ENCODE results near the gene TBCD.
"Not testable (repeated sequence)": the region's sequence is repeated elsewhere in the genome, so short reads cannot be mapped to it uniquely, and the experiment has no call there.

Gene TBCD

GRCh38 chr17:82942166-82943130 is 190.6 kb downstream of the TBCD start:
- no peak for DNase-seq

GRCh38 chr17:82943339-82943738 is 191.5 kb downstream of the TBCD start:
- no peak for DNase-seq

GRCh38 chr17:82943751-82944150 is 191.9 kb downstream of the TBCD start:
- no peak for DNase-seq

GRCh38 chr17:82944990-82945389 is 193.1 kb downstream of the TBCD start:
- DNase-seq: no peak

GRCh38 chr17:82946081-82946480 is 194.2 kb downstream of the TBCD start:
- no peak for DNase-seq

- DNase-seq: no peak
Observed at GRCh38 chr17:82947051-82947991, 195.5 kb downstream of the TBCD start.

- DNase-seq: no peak
Observed at GRCh38 chr17:82948081-82948511, 196.2 kb downstream of the TBCD start.

- DNase-seq: no peak
Observed at GRCh38 chr17:82948957-82949356, 197.1 kb downstream of the TBCD start.

- no peak for DNase-seq
Observed at GRCh38 chr17:82949361-82949760, 197.5 kb downstream of the TBCD start.

- DNase-seq: no peak
Observed at GRCh38 chr17:82949984-82950383, 198.1 kb downstream of the TBCD start.

- no peak for DNase-seq
Observed at GRCh38 chr17:82950525-82951102, 198.7 kb downstream of the TBCD start.

- DNase-seq: no peak
Observed at GRCh38 chr17:82952019-82952418, 200.2 kb downstream of the TBCD start.

GRCh38 chr17:82955106-82955505 is 203.2 kb downstream of the TBCD start:
- DNase-seq: not testable (repeated sequence)

- DNase-seq: not testable (repeated sequence)
Observed at GRCh38 chr17:82955627-82956026, 203.8 kb downstream of the TBCD start.

- no peak for DNase-seq
Observed at GRCh38 chr17:82956146-82956725, 204.4 kb downstream of the TBCD start.

- DNase-seq: no peak
Observed at GRCh38 chr17:82956726-82957468, 205.0 kb downstream of the TBCD start.

- no peak for DNase-seq
Observed at GRCh38 chr17:82957469-82957795, 205.6 kb downstream of the TBCD start.

GRCh38 chr17:82957961-82958561 is 206.2 kb downstream of the TBCD start:
- no peak for DNase-seq

- no peak for DNase-seq
Observed at GRCh38 chr17:82959242-82959930, 207.5 kb downstream of the TBCD start.

GRCh38 chr17:82959990-82960418 is 208.1 kb downstream of the TBCD start:
- no peak for DNase-seq

All from NCI-H1417 treated with DMSO at 0.1 percent for 48 hours (cell line).